NCI-H146 treated with DMSO at 0.1 percent for 48 hours (cell line): ENCODE data around the gene C17orf58.
A peak's percentile ranks its signal among the peaks of the same experiment; 100 is the strongest.
"Not testable (repeated sequence)": the region's sequence is repeated elsewhere in the genome, so short reads cannot be mapped to it uniquely, and the experiment has no call there.

Source experiments
- DNase-seq: peaks from one replicate; lab custom pipeline; 2025; ENCODE audit not compliant: unreplicated experiment; lab: John Stamatoyannopoulos, UW

C17orf58 gene

GRCh38 chr17:67996301-67997171 lies at the start of gene C17orf58:
TSS of gene C17orf58 (minus strand) at chr17:67996469. CDS start at chr17:67996198, 271 bp downstream.
- not testable (repeated sequence) for DNase-seq

GRCh38 chr17:68036304-68037147 lies 40.3 kb upstream of the C17orf58 start:
- no peak for DNase-seq

GRCh38 chr17:68035523-68036303 lies 39.4 kb upstream of the C17orf58 start, which contains the start of gene KPNA2:
TSS of gene KPNA2 (plus strand) at chr17:68035735. CDS start at chr17:68037133, 1,398 bp downstream.
- peak; percentile 97 for DNase-seq

- DNase-seq = peak; percentile 97
Measured at GRCh38 chr17:68035131-68035522, 38.9 kb upstream of the C17orf58 start.

GRCh38 chr17:68034452-68034776 lies 38.1 kb upstream of the C17orf58 start:
- no peak for DNase-seq

GRCh38 chr17:68033636-68034451 lies 37.6 kb upstream of the C17orf58 start:
- no peak for DNase-seq

- no peak for DNase-seq
Measured at GRCh38 chr17:68029512-68030215, 33.4 kb upstream of the C17orf58 start.

- DNase-seq = not testable (repeated sequence)
Measured at GRCh38 chr17:68022547-68022946, 26.3 kb upstream of the C17orf58 start.

- DNase-seq = no peak
Measured at GRCh38 chr17:68021963-68022362, 25.7 kb upstream of the C17orf58 start.

GRCh38 chr17:68020791-68021190 lies 24.5 kb upstream of the C17orf58 start:
- DNase-seq = not testable (repeated sequence)

GRCh38 chr17:68020409-68020756 lies 24.1 kb upstream of the C17orf58 start:
- peak; percentile 35 for DNase-seq

- peak; percentile 94 for DNase-seq
Measured at GRCh38 chr17:68019675-68020408, 23.6 kb upstream of the C17orf58 start.

- DNase-seq = no peak
Measured at GRCh38 chr17:68019336-68019674, 23.0 kb upstream of the C17orf58 start.

GRCh38 chr17:68018493-68018892 lies 22.2 kb upstream of the C17orf58 start:
- not testable (repeated sequence) for DNase-seq

GRCh38 chr17:68016838-68017237 lies 20.6 kb upstream of the C17orf58 start:
- DNase-seq = no peak

GRCh38 chr17:68015081-68015723 lies 18.9 kb upstream of the C17orf58 start:
- DNase-seq = no peak

- no peak for DNase-seq
Measured at GRCh38 chr17:68013385-68013784, 17.1 kb upstream of the C17orf58 start.

GRCh38 chr17:68011199-68011665 lies 15.0 kb upstream of the C17orf58 start:
- no peak for DNase-seq
